ENCODE data around the gene S100A11. TPM values are rescaled to one million over a fixed set of nuclear protein-coding genes. Genes with fewer than 3 reads are reported as not detected.

S100A11 gene
- total RNA-seq, 1 experiment from 2014 or later = 443 TPM

DNA sequence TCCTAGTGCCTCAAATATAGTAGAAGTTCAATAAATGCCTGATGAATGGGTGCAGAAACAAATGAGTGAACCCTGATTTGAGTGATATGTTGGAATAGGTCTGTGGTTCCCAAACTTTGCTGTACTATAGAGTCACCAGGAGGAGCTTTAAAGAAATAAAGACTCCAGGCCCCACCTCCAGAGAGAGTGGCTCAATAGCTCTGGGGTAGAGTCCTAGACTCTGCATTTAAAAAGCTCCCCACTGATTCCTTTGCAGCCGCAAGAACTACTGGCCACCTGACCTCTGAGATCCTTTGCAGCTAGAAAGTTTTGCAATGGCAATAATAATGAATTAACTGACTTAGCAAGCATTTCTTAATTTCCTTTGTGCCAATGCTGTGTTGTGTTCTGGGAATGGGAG, 31.1 kb upstream of the S100A11 start:
- Histone ChIP-seq H4K20me1 (ENCODE audit: low read length) (no peaks in the 10 kb centered on the region), H3K9me3 (ENCODE audit: low read length) (no peaks in the 10 kb centered on the region), H3K4me3 (ENCODE audit: low read length) (no peak overlapping the region), H3K9ac (ENCODE audit: low read length) (no peak overlapping the region), H3K4me2 (ENCODE audit: low read length) (no peak overlapping the region), H2AFZ (ENCODE audit: low read length) (no peak overlapping the region), H3K36me3 (ENCODE audit: low read depth, low read length) (no peaks in the 10 kb centered on the region), H3K27me3 (ENCODE audit: low read length) (peaks cover 87% of the 10 kb centered on the region), H3K4me1 (ENCODE audit: insufficient read depth, low read length) (no peaks in the 10 kb centered on the region), H3F3A (ENCODE audit: low read length, unreplicated experiment) (no peaks in the 10 kb centered on the region), H3K79me2 (ENCODE audit: low read length) (no peaks in the 10 kb centered on the region), H3K27ac (ENCODE audit: low read length) (no peak overlapping the region), H3K9me2 (replicated peaks; ENCODE audit: low read length) (no peaks in the 10 kb centered on the region)
- ChIA-PET CTCF (no interaction called here), POLR2A (ENCODE audit: unreplicated experiment) (no interaction called here)
- DNase-seq (no peak), ATAC-seq (no peak)
- no TSS peak for BruUV-seq (replicated peaks)
- intact Hi-C loops (cut with micrococcal nuclease) = no loop called here
- TF ChIP-seq EZH2 (IDR thresholded peaks at IDR 0.05; ENCODE audit: low read length, unreplicated experiment) (no peak), EZH2phosphoT487 (IDR thresholded peaks at IDR 0.05; ENCODE audit: borderline replicate concordance, low read length) (no peak), CTCF (conservative IDR thresholded peaks at IDR 0.05; ENCODE audit: low read depth, low read length) (no peak)

GRCh38 chr1:152067150-152067549, 30.3 kb upstream of the S100A11 start:
- ATAC-seq = no peak
- Histone ChIP-seq H3K4me3 (ENCODE audit: low read length) (no peak overlapping the region), H3K27ac (ENCODE audit: low read length) (no peak overlapping the region), H3K79me2 (ENCODE audit: low read length) (no peaks in the 10 kb centered on the region), H3K36me3 (ENCODE audit: low read depth, low read length) (no peaks in the 10 kb centered on the region), H3K9ac (ENCODE audit: low read length) (no peak overlapping the region), H3K4me1 (ENCODE audit: insufficient read depth, low read length) (no peaks in the 10 kb centered on the region), H3F3A (ENCODE audit: low read length, unreplicated experiment) (no peaks in the 10 kb centered on the region), H3K9me3 (ENCODE audit: low read length) (no peaks in the 10 kb centered on the region), H4K20me1 (ENCODE audit: low read length) (no peaks in the 10 kb centered on the region), H3K27me3 (ENCODE audit: low read length) (peaks cover 87% of the 10 kb centered on the region), H3K4me2 (ENCODE audit: low read length) (no peak overlapping the region), H3K9me2 (replicated peaks; ENCODE audit: low read length) (no peaks in the 10 kb centered on the region), H2AFZ (ENCODE audit: low read length) (no peak overlapping the region)
- TF ChIP-seq CTCF (conservative IDR thresholded peaks at IDR 0.05; ENCODE audit: low read depth, low read length) (no peak), EZH2phosphoT487 (IDR thresholded peaks at IDR 0.05; ENCODE audit: borderline replicate concordance, low read length) (no peak), EZH2 (IDR thresholded peaks at IDR 0.05; ENCODE audit: low read length, unreplicated experiment) (no peak)
- ChIA-PET CTCF (no interaction called here), POLR2A (ENCODE audit: unreplicated experiment) (no interaction called here)
- BruUV-seq (replicated peaks) = no TSS peak
- intact Hi-C loops (cut with micrococcal nuclease) = no loop called here
- no peak for DNase-seq

DNA sequence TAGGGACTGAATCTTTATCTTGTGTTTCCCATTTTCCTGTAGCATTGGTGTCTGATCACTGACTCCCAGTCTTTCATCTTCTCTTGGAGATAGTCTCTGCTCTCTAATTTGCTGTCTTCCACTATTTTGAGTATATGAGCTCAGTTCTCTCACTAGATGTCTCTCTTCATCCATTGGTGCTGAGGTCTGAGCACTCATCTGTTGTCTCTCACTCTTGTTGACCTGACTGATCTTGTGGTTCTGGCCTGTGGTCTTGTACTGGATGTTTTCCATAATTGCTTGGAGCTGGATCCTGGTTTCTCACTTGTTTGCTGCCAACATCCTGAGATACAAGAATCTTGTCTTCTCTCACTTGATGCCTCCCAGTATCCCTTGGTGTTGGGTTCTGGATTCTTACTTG, 25.1 kb upstream of the S100A11 start:
- ChIA-PET CTCF (no interaction called here), POLR2A (ENCODE audit: unreplicated experiment) (no interaction called here)
- Histone ChIP-seq H3K9me2 (replicated peaks; ENCODE audit: low read length) (no peaks in the 10 kb centered on the region), H3F3A (ENCODE audit: low read length, unreplicated experiment) (no peaks in the 10 kb centered on the region), H3K36me3 (ENCODE audit: low read depth, low read length) (no peaks in the 10 kb centered on the region), H3K4me2 (ENCODE audit: low read length) (no peak overlapping the region), H3K79me2 (ENCODE audit: low read length) (no peaks in the 10 kb centered on the region), H3K4me1 (ENCODE audit: insufficient read depth, low read length) (no peaks in the 10 kb centered on the region), H4K20me1 (ENCODE audit: low read length) (no peaks in the 10 kb centered on the region), H3K27me3 (ENCODE audit: low read length) (peaks cover 78% of the 10 kb centered on the region), H3K9ac (ENCODE audit: low read length) (no peak overlapping the region), H3K9me3 (ENCODE audit: low read length) (no peaks in the 10 kb centered on the region), H3K4me3 (ENCODE audit: low read length) (no peak overlapping the region), H3K27ac (ENCODE audit: low read length) (no peak overlapping the region), H2AFZ (ENCODE audit: low read length) (no peak overlapping the region)
- DNase-seq = no peak
- intact Hi-C loops (cut with micrococcal nuclease) = no loop called here
- no TSS peak for BruUV-seq (replicated peaks)
- ATAC-seq = no peak
- TF ChIP-seq EZH2phosphoT487 (IDR thresholded peaks at IDR 0.05; ENCODE audit: borderline replicate concordance, low read length) (no peak), CTCF (conservative IDR thresholded peaks at IDR 0.05; ENCODE audit: low read depth, low read length) (no peak), EZH2 (IDR thresholded peaks at IDR 0.05; ENCODE audit: low read length, unreplicated experiment) (no peak)
